ENCODE results near the gene PTRH2. TPM values are rescaled to one million over a fixed set of nuclear protein-coding genes. Genes with fewer than 3 reads are reported as not detected.

PTRH2 gene
- total RNA-seq, 1 experiment from 2014 or later: 40.8 TPM

- Histone ChIP-seq H2BK5ac (ENCODE audit: insufficient read length, low read length) (no peak overlapping the region), H3K23ac (ENCODE audit: insufficient read length, low read depth, low read length) (no peak overlapping the region), H2BK20ac (ENCODE audit: low read depth, low read length, poor library complexity, severe bottlenecking) (no peak overlapping the region), H2BK120ac (ENCODE audit: low read depth, low read length, poor library complexity, severe bottlenecking) (no peak overlapping the region), H3K23me2 (ENCODE audit: insufficient read length, low read depth, low read length, poor library complexity, severe bottlenecking) (no peaks in the 10 kb centered on the region), H3K27me3 (ENCODE audit: insufficient read depth, low read length) (no peaks in the 10 kb centered on the region), H3K14ac (ENCODE audit: insufficient read depth, low read length) (no peak overlapping the region), H4K5ac (ENCODE audit: insufficient read length, low read depth, low read length) (no peak overlapping the region), H2AFZ (ENCODE audit: low read length) (no peak overlapping the region), H3K4ac (ENCODE audit: low read depth, low read length) (no peak overlapping the region), H3K9me3 (ENCODE audit: control insufficient read depth, low read depth, low read length) (no peaks in the 10 kb centered on the region), H3K56ac (ENCODE audit: insufficient read length, low read depth, low read length) (no peak overlapping the region), H2AK5ac (ENCODE audit: insufficient read length, low read length) (no peak overlapping the region), H4K20me1 (ENCODE audit: control insufficient read depth, insufficient read depth, insufficient read length) (no peaks in the 10 kb centered on the region), H4K8ac (replicated peaks; ENCODE audit: insufficient read length, low read depth, low read length) (no peak overlapping the region), H3K79me1 (ENCODE audit: insufficient read depth, low read depth, low read length, poor library complexity, severe bottlenecking) (peaks cover 3% of the 10 kb centered on the region), H4K91ac (ENCODE audit: insufficient read length, low read depth, low read length) (no peak overlapping the region), H3K4me1 (ENCODE audit: insufficient read depth, low read length) (no peaks in the 10 kb centered on the region), H3K27ac (ENCODE audit: insufficient read length, low read depth, low read length) (no peak overlapping the region), H3K4me2 (ENCODE audit: insufficient read depth, insufficient read length, low read length) (no peak overlapping the region), H3T11ph (ENCODE audit: low read length) (no peak overlapping the region), H3K79me2 (ENCODE audit: insufficient read depth, low read length) (peaks cover 12% of the 10 kb centered on the region; the same call in 1 of the 2 replicates), H3K9ac (ENCODE audit: extremely low read depth, insufficient read length, low read length) (no peak overlapping the region), H2BK12ac (ENCODE audit: insufficient read length, low read depth, low read length) (no peak overlapping the region), H2BK15ac (ENCODE audit: low read depth, low read length) (no peak overlapping the region), H3K18ac (ENCODE audit: insufficient read length, low read depth, low read length) (no peak overlapping the region)
- H3K27ac Mint-ChIP-seq: peak overlapping the region in 1 of 3 experiments; percentile 46; a peak in 1 of 7 replicates
- TF ChIP-seq CTCF (conservative IDR thresholded peaks at IDR 0.05): no peak
- DNase-seq: no peak
- H3K36me3 Mint-ChIP-seq (ENCODE audit: insufficient read depth in 1 of 3, low read depth in 3 of 3): peaks cover 19 to 79% (median 66%) of the 10 kb centered on the region in 3 experiments; a peak in 6 of 7 replicates
- no CpG with 5 or more reads among the region's 3 CpGs for WGBS (ENCODE audit: extremely low coverage, insufficient read length, low lambda C conversion rate)
- no peaks in the 10 kb centered on the region for H3K27me3 Mint-ChIP-seq (ENCODE audit: low read depth)
- H3K9me3 Mint-ChIP-seq: no peaks in the 10 kb centered on the region
- H3K4me1 Mint-ChIP-seq: peaks cover 8 to 14% of the 10 kb centered on the region in 2 experiments
- H3K4me3 Mint-ChIP-seq: no peak overlapping the region
Measured at GRCh38 chr17:59695945-59696681, 11.1 kb downstream of the PTRH2 start.
